Endometrial microvascular endothelial cells (primary cell): Measurements from ENCODE around the gene ERMAP. TPM values are rescaled to one million over a fixed set of nuclear protein-coding genes. Genes with fewer than 3 reads are reported as not detected.
"Not testable (repeated sequence)": the region's sequence is repeated elsewhere in the genome, so short reads cannot be mapped to it uniquely, and the experiment has no call there.

ENCODE experiments used
- in situ Hi-C: cut with HindIII; loops from 2 replicates; pipeline ENCODE4 v1.10.0; 2017; ENCODE audit warnings: low sequenced_read_pairs, low pct_unique_long_range_greater_than_20kb; ENCODE audit errors: inconsistent ontology term
- total RNA-seq: library from RNA; depleted of rRNA; stranded (reverse); fragments of >200 nt; gene quantifications from one replicate; pipeline ENCODE4 v1.2.3, GENCODE V29; 2015; ENCODE audit errors: inconsistent ontology term

Gene ERMAP
- total RNA-seq, 1 donor from 2014 or later, result 9.7 TPM

GRCh38 chr1:42801832-42802473, 15.0 kb upstream of the ERMAP start:
- in situ Hi-C loops, result no loop called here

- in situ Hi-C loops, result no loop called here
Measured at GRCh38 chr1:42806171-42806570, 10.8 kb upstream of the ERMAP start.

- in situ Hi-C loops, result no loop called here
Measured at GRCh38 chr1:42806593-42806992, 10.3 kb upstream of the ERMAP start.

- in situ Hi-C loops, result no loop called here
Measured at GRCh38 chr1:42807056-42807668, 9.8 kb upstream of the ERMAP start.

- in situ Hi-C loops, result not testable (repeated sequence)
Measured at GRCh38 chr1:42814815-42815214, 2.1 kb upstream of the ERMAP start.

- in situ Hi-C loops, result no loop called here
Measured at GRCh38 chr1:42815941-42816584, 859 bp upstream of the ERMAP start.

GRCh38 chr1:42817440-42817767, 482 bp downstream of the ERMAP start:
- in situ Hi-C loops, result no loop called here

GRCh38 chr1:42817976-42818375, 1.1 kb downstream of the ERMAP start:
- in situ Hi-C loops, result no loop called here

GRCh38 chr1:42820813-42821212, 3.9 kb downstream of the ERMAP start:
- in situ Hi-C loops, result no loop called here

- in situ Hi-C loops, result no loop called here
Measured at GRCh38 chr1:42821690-42822089, 4.8 kb downstream of the ERMAP start.

GRCh38 chr1:42822800-42823392, 6.0 kb downstream of the ERMAP start:
- in situ Hi-C loops, result no loop called here

- in situ Hi-C loops, result no loop called here
Measured at GRCh38 chr1:42824481-42825035, 7.6 kb downstream of the ERMAP start.

GRCh38 chr1:42825036-42825851, 8.3 kb downstream of the ERMAP start:
- in situ Hi-C loops, result no loop called here

GRCh38 chr1:42830631-42831030, 13.7 kb downstream of the ERMAP start:
- in situ Hi-C loops, result no loop called here

- in situ Hi-C loops, result no loop called here
Measured at GRCh38 chr1:42831273-42831672, 14.4 kb downstream of the ERMAP start.

GRCh38 chr1:42832641-42833240, 15.8 kb downstream of the ERMAP start:
- in situ Hi-C loops, result no loop called here

GRCh38 chr1:42833981-42834380, 17.1 kb downstream of the ERMAP start:
- in situ Hi-C loops, result no loop called here

- in situ Hi-C loops, result no loop called here
Measured at GRCh38 chr1:42834803-42835202, 17.9 kb downstream of the ERMAP start.

- in situ Hi-C loops, result no loop called here
Measured at GRCh38 chr1:42835422-42835821, 18.5 kb downstream of the ERMAP start.
